ENCODE results near the gene CIDEB. TPM values are rescaled to one million over a fixed set of nuclear protein-coding genes. Genes with fewer than 3 reads are reported as not detected.

Gene CIDEB
- total and polyA plus RNA-seq, 2 donors from 2014 or later = 22.4 to 49.7 TPM

DNA sequence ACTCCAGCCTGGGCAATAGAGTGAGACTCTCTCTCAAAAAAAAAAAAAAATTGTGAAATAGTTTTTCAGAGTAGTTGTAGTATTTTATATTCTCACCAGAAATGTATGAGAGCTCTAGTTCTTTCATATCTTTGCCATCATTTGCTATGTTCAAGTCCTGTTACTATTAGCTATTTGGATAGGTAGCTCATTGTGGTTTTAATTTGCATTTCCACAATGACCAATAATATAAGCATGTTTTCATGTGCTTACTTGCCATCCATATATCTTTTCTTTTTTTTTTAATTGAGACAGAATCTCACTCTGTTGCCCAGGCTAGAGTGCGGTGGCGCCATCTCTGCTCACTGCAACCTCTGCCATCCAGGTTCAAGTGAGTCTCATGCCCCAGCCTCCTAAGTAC is 40.4 kb upstream of the CIDEB start:
- TF ChIP-seq, protein P1, sequence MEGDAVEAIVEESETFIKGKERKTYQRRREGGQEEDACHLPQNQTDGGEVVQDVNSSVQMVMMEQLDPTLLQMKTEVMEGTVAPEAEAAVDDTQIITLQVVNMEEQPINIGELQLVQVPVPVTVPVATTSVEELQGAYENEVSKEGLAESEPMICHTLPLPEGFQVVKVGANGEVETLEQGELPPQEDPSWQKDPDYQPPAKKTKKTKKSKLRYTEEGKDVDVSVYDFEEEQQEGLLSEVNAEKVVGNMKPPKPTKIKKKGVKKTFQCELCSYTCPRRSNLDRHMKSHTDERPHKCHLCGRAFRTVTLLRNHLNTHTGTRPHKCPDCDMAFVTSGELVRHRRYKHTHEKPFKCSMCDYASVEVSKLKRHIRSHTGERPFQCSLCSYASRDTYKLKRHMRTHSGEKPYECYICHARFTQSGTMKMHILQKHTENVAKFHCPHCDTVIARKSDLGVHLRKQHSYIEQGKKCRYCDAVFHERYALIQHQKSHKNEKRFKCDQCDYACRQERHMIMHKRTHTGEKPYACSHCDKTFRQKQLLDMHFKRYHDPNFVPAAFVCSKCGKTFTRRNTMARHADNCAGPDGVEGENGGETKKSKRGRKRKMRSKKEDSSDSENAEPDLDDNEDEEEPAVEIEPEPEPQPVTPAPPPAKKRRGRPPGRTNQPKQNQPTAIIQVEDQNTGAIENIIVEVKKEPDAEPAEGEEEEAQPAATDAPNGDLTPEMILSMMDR (IDR thresholded peaks at IDR 0.05; ENCODE audit: borderline replicate concordance, extremely low read depth, insufficient read depth) = no peak
- H3K4me1 ChIP-seq (ENCODE audit: control insufficient read depth in 2 of 3, insufficient read depth in 2 of 3, low read depth in 1 of 3, low read length in 3 of 3) = peaks cover 0 to 4% (median 0%) of the 10 kb centered on the region in 3 donors
- no peak overlapping the region for H3K4me3 ChIP-seq (ENCODE audit: low read length in 3 of 3)
- FAIRE-seq = no peak
- no peak overlapping the region for H3K27ac ChIP-seq (ENCODE audit: low read depth in 2 of 2, low read length in 2 of 2)
- no peak overlapping the region for H3K9ac ChIP-seq (ENCODE audit: low read length in 3 of 3)
- H3K36me3 ChIP-seq (ENCODE audit: control insufficient read depth in 2 of 3, insufficient read depth in 3 of 3, low read length in 3 of 3) = no peaks in the 10 kb centered on the region
- H3K9me3 ChIP-seq (ENCODE audit: control insufficient read depth in 2 of 3, insufficient read depth in 1 of 3, low read length in 3 of 3) = no peaks in the 10 kb centered on the region
- DNase-seq = no peak
- intact Hi-C loops (cut with DNase I) = no loop called here
- H3K27me3 ChIP-seq (ENCODE audit: control insufficient read depth, insufficient read depth, low read length) = no peaks in the 10 kb centered on the region

DNA sequence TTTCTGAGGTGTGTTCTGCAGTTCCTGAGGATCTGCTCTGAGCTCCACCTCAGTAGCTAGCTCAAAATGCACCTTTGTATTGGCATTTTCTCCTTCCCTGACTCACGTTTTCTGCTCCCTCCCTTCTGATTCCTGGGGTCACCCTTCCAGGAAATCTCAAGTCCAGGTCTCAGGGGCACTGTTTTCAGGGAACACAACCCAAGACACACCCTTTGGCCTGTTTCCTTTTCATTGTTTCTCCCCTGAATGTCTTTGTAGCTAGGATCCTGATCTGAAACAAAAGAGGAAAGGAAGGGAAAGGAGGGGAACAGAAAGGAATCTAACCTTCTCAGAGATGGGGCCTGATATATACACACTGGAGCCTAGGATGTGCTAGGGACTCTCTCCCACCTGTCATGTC is 39.4 kb upstream of the CIDEB start:
- H3K36me3 ChIP-seq (ENCODE audit: control insufficient read depth in 2 of 3, insufficient read depth in 3 of 3, low read length in 3 of 3) = no peaks in the 10 kb centered on the region
- no peaks in the 10 kb centered on the region for H3K9me3 ChIP-seq (ENCODE audit: control insufficient read depth in 2 of 3, insufficient read depth in 1 of 3, low read length in 3 of 3)
- TF ChIP-seq, protein P1 (IDR thresholded peaks at IDR 0.05; ENCODE audit: borderline replicate concordance, extremely low read depth, insufficient read depth) = no peak
- FAIRE-seq (no peak), DNase-seq (no peak)
- peaks cover 0 to 4% (median 0%) of the 10 kb centered on the region in 3 donors for H3K4me1 ChIP-seq (ENCODE audit: control insufficient read depth in 2 of 3, insufficient read depth in 2 of 3, low read depth in 1 of 3, low read length in 3 of 3)
- no peaks in the 10 kb centered on the region for H3K27me3 ChIP-seq (ENCODE audit: control insufficient read depth, insufficient read depth, low read length)
- intact Hi-C loops (cut with DNase I) = no loop called here
- no peak overlapping the region for H3K4me3 ChIP-seq (ENCODE audit: low read length in 3 of 3)
- H3K9ac ChIP-seq (ENCODE audit: low read length in 3 of 3) = no peak overlapping the region
- no peak overlapping the region for H3K27ac ChIP-seq (ENCODE audit: low read depth in 2 of 2, low read length in 2 of 2)

- Histone ChIP-seq H3K4me3 (ENCODE audit: low read length in 3 of 3) (no peak overlapping the region), H3K4me1 (ENCODE audit: control insufficient read depth in 2 of 3, insufficient read depth in 2 of 3, low read depth in 1 of 3, low read length in 3 of 3) (peaks cover 0 to 3% (median 0%) of the 10 kb centered on the region in 3 donors), H3K9ac (ENCODE audit: low read length in 3 of 3) (no peak overlapping the region), H3K9me3 (ENCODE audit: control insufficient read depth in 2 of 3, insufficient read depth in 1 of 3, low read length in 3 of 3) (no peaks in the 10 kb centered on the region), H3K27ac (ENCODE audit: low read depth in 2 of 2, low read length in 2 of 2) (no peak overlapping the region), H3K36me3 (ENCODE audit: control insufficient read depth in 2 of 3, insufficient read depth in 3 of 3, low read length in 3 of 3) (no peaks in the 10 kb centered on the region), H3K27me3 (ENCODE audit: control insufficient read depth, insufficient read depth, low read length) (no peaks in the 10 kb centered on the region)
- FAIRE-seq (no peak), DNase-seq (no peak)
- intact Hi-C loops (cut with DNase I) = no loop called here
- TF ChIP-seq, protein P1 (IDR thresholded peaks at IDR 0.05; ENCODE audit: borderline replicate concordance, extremely low read depth, insufficient read depth) = no peak
Measured at GRCh38 chr14:24343795-24344660, 36.3 kb upstream of the CIDEB start.

Measured in kidney (tissue), 14 donors.